Prostate gland (tissue), 2 donors: ENCODE results near the gene ARHGEF40. TPM values are rescaled to one million over a fixed set of nuclear protein-coding genes. Genes with fewer than 3 reads are reported as not detected.

Source experiments
- DNase-seq: peaks from one replicate; pipeline ENCODE4 v3.0.0-alpha.2; 2019; ENCODE audit warnings: low spot score
- H3K27ac ChIP-seq, 2 donors: fragments of 200-600 bp; sonication (generic); 2 replicates each; pipeline ENCODE4 v1.5.1; 2017 to 2019
- H3K27me3 ChIP-seq: fragments of 200-600 bp; sonication (generic); replicated peaks from 2 replicates; pipeline ENCODE4 v1.5.1; 2019; ENCODE audit not compliant: insufficient read depth
- H3K36me3 ChIP-seq, 2 donors: fragments of 200-600 bp; sonication (generic); 1 replicate in 1 of 2; 2 replicates in 1 of 2; pipeline versions ENCODE4 v1.5.1 to v1.8.1; 2017 to 2019
- H3K4me1 ChIP-seq: fragments of 200-600 bp; sonication (generic); replicated peaks from 2 replicates; pipeline ENCODE4 v1.5.1; 2019
- H3K4me3 ChIP-seq, 2 donors: fragments of 200-600 bp; sonication (generic); 2 replicates each; pipeline ENCODE4 v1.5.1; 2017 to 2019
- H3K9me3 ChIP-seq: fragments of 200-600 bp; sonication (generic); 2 replicates; pipeline ENCODE4 v1.5.1; 2017
- POLR2A ChIP-seq: fragments of 450-650 bp; IDR thresholded peaks from one replicate; pipeline ENCODE4 v1.6.1; 2016; ENCODE audit warnings: antibody characterized with exemption, mild to moderate bottlenecking
- POLR2AphosphoS5 ChIP-seq: sonication (generic); formaldehyde crosslinking; IDR thresholded peaks from one replicate; pipeline ENCODE4 v1.6.1; 2017; ENCODE audit warnings: antibody characterized with exemption
- WGBS: methylation state at CpG from one replicate; pipeline ENCODE4 v1.1.5; 2018; 5-methylcytosine and 5-hydroxymethylcytosine counted together
- intact Hi-C: fragments of 100-400 bp; cut with DNase I; formaldehyde crosslinking; loops from one replicate; pipeline ENCODE4 v1.14.2; 2022
- total RNA-seq, 2 donors: library from RNA; depleted of rRNA; stranded (reverse); fragments of >200 nt; gene quantifications; one replicate each; pipeline ENCODE4 v1.1.0, GENCODE V29; 2016
- TF ChIP-seq, protein P1 (sequence below), 4 experiments: fragments of 200-600 bp in 2 of 4; fragments of 450-650 bp in 2 of 4; sonication (generic) in 2 of 4; IDR thresholded peaks; 1 replicate in 3 of 4; 2 replicates in 1 of 4; pipeline ENCODE4 v1.5.1; 2016 to 2019; ENCODE audit warnings: antibody characterized with exemption in 4 of 4, mild to moderate bottlenecking in 2 of 4, moderate library complexity in 2 of 4

The ARHGEF40 gene
- total RNA-seq, 2 donors from 2014 or later = 12.4 to 37.7 TPM

DNA sequence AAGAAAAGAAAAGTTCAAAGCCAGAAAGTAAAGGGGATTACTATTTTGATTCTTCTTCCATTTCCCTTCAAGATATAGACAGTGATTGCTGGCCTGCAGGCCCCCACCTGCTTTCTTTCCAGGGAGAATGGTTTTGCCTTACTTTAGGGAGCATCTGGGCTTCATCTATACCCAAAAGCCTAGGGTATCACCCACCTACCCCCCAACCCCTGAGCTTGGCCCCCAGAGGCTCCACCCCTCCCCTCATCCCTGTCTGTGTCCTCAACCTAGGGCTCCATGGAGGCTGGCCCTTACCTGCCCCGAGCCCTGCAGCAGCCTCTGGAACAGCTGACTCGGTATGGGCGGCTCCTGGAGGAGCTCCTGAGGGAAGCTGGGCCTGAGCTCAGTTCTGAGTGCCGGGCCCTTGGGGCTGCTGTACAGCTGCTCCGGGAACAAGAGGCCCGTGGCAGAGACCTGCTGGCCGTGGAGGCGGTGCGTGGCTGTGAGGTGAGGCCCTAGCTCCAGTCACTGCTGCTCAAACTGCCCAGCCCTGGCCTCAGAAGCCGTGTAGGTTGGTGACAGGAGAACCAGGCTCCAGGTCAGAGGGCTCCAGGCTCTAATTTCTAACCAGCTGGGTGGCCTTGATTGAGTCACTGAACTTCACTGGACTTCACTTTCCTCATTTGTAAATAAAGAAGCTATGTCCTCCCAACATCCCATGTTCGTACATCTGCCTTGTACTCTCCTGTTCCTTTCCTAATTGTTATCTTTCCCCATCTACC, 13.6 kb downstream of the ARHGEF40 start:
- H3K4me3 ChIP-seq = no peak overlapping the region
- no peak for DNase-seq
- peaks cover 0 to 3% of the 10 kb centered on the region in 2 donors for H3K36me3 ChIP-seq
- no peaks in the 10 kb centered on the region for H3K27me3 ChIP-seq
- H3K9me3 ChIP-seq = no peaks in the 10 kb centered on the region
- WGBS = 69% methylated on average over 11 of the region's 11 CpGs
- no peak for TF ChIP-seq POLR2A
- TF ChIP-seq POLR2AphosphoS5 = no peak
- TF ChIP-seq, protein P1, sequence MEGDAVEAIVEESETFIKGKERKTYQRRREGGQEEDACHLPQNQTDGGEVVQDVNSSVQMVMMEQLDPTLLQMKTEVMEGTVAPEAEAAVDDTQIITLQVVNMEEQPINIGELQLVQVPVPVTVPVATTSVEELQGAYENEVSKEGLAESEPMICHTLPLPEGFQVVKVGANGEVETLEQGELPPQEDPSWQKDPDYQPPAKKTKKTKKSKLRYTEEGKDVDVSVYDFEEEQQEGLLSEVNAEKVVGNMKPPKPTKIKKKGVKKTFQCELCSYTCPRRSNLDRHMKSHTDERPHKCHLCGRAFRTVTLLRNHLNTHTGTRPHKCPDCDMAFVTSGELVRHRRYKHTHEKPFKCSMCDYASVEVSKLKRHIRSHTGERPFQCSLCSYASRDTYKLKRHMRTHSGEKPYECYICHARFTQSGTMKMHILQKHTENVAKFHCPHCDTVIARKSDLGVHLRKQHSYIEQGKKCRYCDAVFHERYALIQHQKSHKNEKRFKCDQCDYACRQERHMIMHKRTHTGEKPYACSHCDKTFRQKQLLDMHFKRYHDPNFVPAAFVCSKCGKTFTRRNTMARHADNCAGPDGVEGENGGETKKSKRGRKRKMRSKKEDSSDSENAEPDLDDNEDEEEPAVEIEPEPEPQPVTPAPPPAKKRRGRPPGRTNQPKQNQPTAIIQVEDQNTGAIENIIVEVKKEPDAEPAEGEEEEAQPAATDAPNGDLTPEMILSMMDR (IDR thresholded peaks at IDR 0.05) = no peak
- intact Hi-C loops = no loop called here
- H3K27ac ChIP-seq = no peak overlapping the region
- no peaks in the 10 kb centered on the region for H3K4me1 ChIP-seq

DNA sequence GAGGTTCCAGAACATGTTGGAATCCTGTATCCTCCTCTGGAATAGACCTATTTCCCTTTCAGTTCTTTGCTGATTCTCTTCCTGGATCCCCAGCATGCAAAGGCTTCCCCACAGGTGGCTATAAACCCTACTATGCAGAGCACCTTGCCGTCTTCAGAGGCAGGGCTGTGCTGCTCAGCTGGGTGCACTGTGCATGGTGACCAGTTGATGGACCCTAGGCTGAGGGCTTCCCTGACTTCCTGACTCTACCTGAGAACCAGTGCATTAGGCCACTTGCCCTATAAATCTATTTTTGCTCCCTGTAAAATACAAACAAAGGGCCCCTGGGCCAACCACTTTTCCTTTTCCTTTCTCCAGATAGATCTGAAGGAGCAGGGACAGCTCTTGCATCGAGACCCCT, 14.3 kb downstream of the ARHGEF40 start:
- no peak for DNase-seq
- TF ChIP-seq, protein P1 (IDR thresholded peaks at IDR 0.05) = no peak
- TF ChIP-seq POLR2AphosphoS5 (no peak), POLR2A (no peak)
- intact Hi-C loops = no loop called here
- Histone ChIP-seq H3K4me1 (no peaks in the 10 kb centered on the region), H3K9me3 (no peaks in the 10 kb centered on the region), H3K27ac (no peak overlapping the region), H3K36me3 (no peaks in the 10 kb centered on the region), H3K4me3 (no peak overlapping the region), H3K27me3 (no peaks in the 10 kb centered on the region)
- 71% methylated on average over 2 of the region's 2 CpGs for WGBS

DNA sequence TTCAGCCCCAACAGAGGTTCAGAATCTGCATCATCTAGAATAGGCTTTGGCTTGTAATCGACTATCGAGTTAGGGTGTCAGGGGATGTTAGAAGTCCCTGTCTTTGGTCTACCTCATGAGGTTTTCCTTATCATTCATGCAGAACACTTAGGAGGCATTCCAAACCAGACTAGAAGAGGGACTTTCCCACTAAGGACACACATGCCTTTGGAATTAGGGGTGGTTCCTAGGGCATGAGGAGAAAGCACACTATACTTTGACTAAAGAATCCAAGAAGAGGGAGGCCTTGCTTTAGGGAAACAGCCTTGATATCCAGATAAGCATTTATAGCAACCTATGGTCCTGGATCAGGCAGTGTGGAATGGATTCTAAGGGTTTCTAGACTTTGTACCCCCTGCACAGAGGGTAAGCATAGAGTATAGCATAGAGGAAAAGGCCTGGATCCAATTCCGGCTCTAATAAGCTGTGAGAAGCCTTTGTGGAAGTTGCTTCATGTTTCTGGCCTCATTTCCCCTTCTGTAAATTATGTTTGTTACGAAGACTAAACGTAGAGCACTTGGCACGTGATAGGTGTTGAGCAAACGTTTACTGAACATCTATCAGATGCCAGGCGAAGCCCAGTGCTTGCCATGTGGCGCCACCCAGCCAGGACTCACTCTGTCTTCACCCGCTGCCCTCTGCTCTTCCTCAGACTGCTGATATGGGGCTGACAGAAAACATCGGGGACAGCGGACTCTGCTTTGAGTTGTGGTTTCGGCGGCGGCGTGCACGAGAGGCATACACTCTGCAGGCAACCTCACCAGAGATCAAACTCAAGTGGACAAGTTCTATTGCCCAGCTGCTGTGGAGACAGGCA, 15.1 kb downstream of the ARHGEF40 start:
- Histone ChIP-seq H3K4me3 (no peak overlapping the region), H3K27me3 (no peaks in the 10 kb centered on the region), H3K27ac (peak overlapping the region in 1 of 2 donors; percentile 15), H3K9me3 (no peaks in the 10 kb centered on the region), H3K36me3 (no peaks in the 10 kb centered on the region), H3K4me1 (no peaks in the 10 kb centered on the region)
- DNase-seq = peak; percentile 87
- intact Hi-C loops = no loop called here
- WGBS = 49% methylated on average over 17 of the region's 17 CpGs
- TF ChIP-seq, protein P1 (IDR thresholded peaks at IDR 0.05) = no peak
- TF ChIP-seq POLR2A (no peak), POLR2AphosphoS5 (peak; percentile 87)

DNA sequence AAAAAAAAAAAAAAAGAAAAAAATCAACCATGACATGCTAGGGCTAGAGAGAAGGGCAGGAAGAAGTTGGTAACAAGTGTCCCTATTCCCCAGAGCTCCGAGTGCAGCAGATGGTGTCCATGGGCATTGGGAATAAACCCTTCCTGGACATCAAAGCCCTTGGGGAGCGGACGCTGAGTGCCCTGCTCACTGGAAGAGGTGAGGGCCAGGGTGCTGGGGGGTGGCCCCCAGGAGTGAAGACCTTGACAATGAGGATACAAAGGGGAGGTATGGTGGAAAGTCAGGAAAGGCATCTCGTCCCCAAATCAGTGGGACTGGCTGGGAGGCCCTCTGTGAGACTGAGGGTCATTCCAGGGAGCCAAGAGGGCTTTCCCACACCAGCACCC, 16.8 kb downstream of the ARHGEF40 start:
- H3K4me1 ChIP-seq = no peaks in the 10 kb centered on the region
- H3K4me3 ChIP-seq = no peak overlapping the region
- no peaks in the 10 kb centered on the region for H3K27me3 ChIP-seq
- WGBS = 87% methylated on average over 4 of the region's 4 CpGs
- no peak for TF ChIP-seq POLR2A
- no peak for TF ChIP-seq POLR2AphosphoS5
- TF ChIP-seq, protein P1 (IDR thresholded peaks at IDR 0.05) = no peak
- intact Hi-C loops = no loop called here
- H3K9me3 ChIP-seq = no peaks in the 10 kb centered on the region
- peaks cover 0 to 3% of the 10 kb centered on the region in 2 donors for H3K36me3 ChIP-seq
- no peak for DNase-seq
- H3K27ac ChIP-seq = no peak overlapping the region
